Upper lobe of left lung (tissue), 6 donors: ENCODE measurements around the gene TAC4. TPM values are rescaled to one million over a fixed set of nuclear protein-coding genes. Genes with fewer than 3 reads are reported as not detected.
A peak's percentile ranks its signal among the peaks of the same experiment; 100 is the strongest.

ENCODE experiments used
- ATAC-seq, 2 donors: fragments of 200-7000 bp; cut with Tn5 transposase; one replicate each; pipeline ENCODE4 v1.9.1; 2022; ENCODE audit warnings: mild to moderate bottlenecking in 2 of 2, moderate library complexity in 2 of 2; ENCODE audit not compliant: low FRiP score in 2 of 2
- DNase-seq, 2 donors: peaks; one replicate each; pipeline ENCODE4 v3.0.0-alpha.2; 2019 to 2020
- H3K27ac ChIP-seq, 4 donors: fragments of 200-600 bp; sonication (generic); one replicate each; pipeline ENCODE4 v1.5.1; 2016 to 2019
- H3K27me3 ChIP-seq, 4 donors: fragments of 200-600 bp; sonication (generic); one replicate each; pipeline ENCODE4 v1.5.1; 2017 to 2019
- H3K36me3 ChIP-seq, 4 donors: fragments of 200-600 bp; sonication (generic); one replicate each; pipeline ENCODE4 v1.5.1; 2016 to 2019
- H3K4me1 ChIP-seq, 4 donors: fragments of 200-600 bp; sonication (generic); one replicate each; pipeline ENCODE4 v1.5.1; 2018 to 2019
- H3K4me3 ChIP-seq, 4 donors: fragments of 200-600 bp; sonication (generic); one replicate each; pipeline ENCODE4 v1.5.1; 2017 to 2019; ENCODE audit warnings: mild to moderate bottlenecking in 2 of 4, moderate library complexity in 1 of 4
- H3K9me3 ChIP-seq, 4 donors: fragments of 200-600 bp; sonication (generic); one replicate each; pipeline ENCODE4 v1.5.1; 2018 to 2019
- EP300 ChIP-seq, 4 donors: sonication (generic); formaldehyde crosslinking; IDR thresholded peaks; one replicate each; pipeline ENCODE4 v1.5.1; 2017; ENCODE audit warnings: antibody characterized with exemption in 4 of 4, control low read depth in 2 of 4
- POLR2A ChIP-seq, 4 donors: fragments of 450-650 bp; IDR thresholded peaks; one replicate each; pipeline ENCODE4 v1.5.1; 2016 to 2017; ENCODE audit warnings: antibody characterized with exemption in 4 of 4, mild to moderate bottlenecking in 2 of 4
- POLR2AphosphoS5 ChIP-seq, 2 donors: sonication (generic); formaldehyde crosslinking; IDR thresholded peaks; one replicate each; pipeline ENCODE4 v1.5.1; 2017; ENCODE audit warnings: antibody characterized with exemption in 2 of 2
- WGBS, 2 donors: methylation state at CpG; one replicate each; pipeline ENCODE4 v1.1.5; 2017 to 2018; 5-methylcytosine and 5-hydroxymethylcytosine counted together
- total RNA-seq, 6 donors: library from RNA; depleted of rRNA in 4 of 6; stranded (reverse); fragments of >200 nt in 4 of 6; gene quantifications; one replicate each; pipeline versions ENCODE4 v1.1.0 to v1.2.1, GENCODE V29; 2016 to 2021
- TF ChIP-seq, protein P1 (sequence below), 6 experiments: fragments of 450-650 bp in 4 of 6; fragments of 200-600 bp in 2 of 6; sonication (generic) in 2 of 6; IDR thresholded peaks; one replicate each; pipeline ENCODE4 v1.5.1; 2016 to 2019; ENCODE audit warnings: antibody characterized with exemption in 6 of 6
- donor health status: DM: no; HTN: no; CAD: no; lungs with moderate emphysema.
- donor health status: DM: no; HTN: yes; CAD: no; lungs with severe emphysema.

TAC4 gene
- total RNA-seq, 6 donors from 2014 or later, result not detected

GRCh38 chr17:49815761-49816281 lies 32.0 kb downstream of the TAC4 start:
- DNase-seq (no peak), ATAC-seq (peak in 1 of 2 donors; percentile 53)
- H3K9me3 ChIP-seq, result no peaks in the 10 kb centered on the region
- peaks cover 23 to 82% (median 50%) of the 10 kb centered on the region in 4 donors for H3K36me3 ChIP-seq
- 56 to 67% methylated on average over 9 of the region's 9 CpGs for WGBS, 2 donors
- peaks cover 20 to 25% (median 22%) of the 10 kb centered on the region in 4 donors for H3K4me1 ChIP-seq
- H3K4me3 ChIP-seq, result no peak overlapping the region
- H3K27ac ChIP-seq, result peak overlapping the region in 3 of 4 donors; percentile 48 to 75 (median 59)
- no peak for TF ChIP-seq POLR2A (IDR thresholded peaks at IDR 0.05)
- no peaks in the 10 kb centered on the region for H3K27me3 ChIP-seq

GRCh38 chr17:49814781-49815529 lies 32.9 kb downstream of the TAC4 start:
- Histone ChIP-seq H3K4me3 (no peak overlapping the region), H3K27me3 (no peaks in the 10 kb centered on the region), H3K4me1 (peaks cover 14 to 25% (median 19%) of the 10 kb centered on the region in 4 donors), H3K9me3 (no peaks in the 10 kb centered on the region), H3K36me3 (peaks cover 24 to 86% (median 56%) of the 10 kb centered on the region in 4 donors), H3K27ac (peak overlapping the region; percentile 26 to 75 (median 54))
- WGBS, 2 donors, result 74 to 80% methylated on average over 4 of the region's 4 CpGs
- ATAC-seq (no peak), DNase-seq (no peak)
- TF ChIP-seq, protein P1, sequence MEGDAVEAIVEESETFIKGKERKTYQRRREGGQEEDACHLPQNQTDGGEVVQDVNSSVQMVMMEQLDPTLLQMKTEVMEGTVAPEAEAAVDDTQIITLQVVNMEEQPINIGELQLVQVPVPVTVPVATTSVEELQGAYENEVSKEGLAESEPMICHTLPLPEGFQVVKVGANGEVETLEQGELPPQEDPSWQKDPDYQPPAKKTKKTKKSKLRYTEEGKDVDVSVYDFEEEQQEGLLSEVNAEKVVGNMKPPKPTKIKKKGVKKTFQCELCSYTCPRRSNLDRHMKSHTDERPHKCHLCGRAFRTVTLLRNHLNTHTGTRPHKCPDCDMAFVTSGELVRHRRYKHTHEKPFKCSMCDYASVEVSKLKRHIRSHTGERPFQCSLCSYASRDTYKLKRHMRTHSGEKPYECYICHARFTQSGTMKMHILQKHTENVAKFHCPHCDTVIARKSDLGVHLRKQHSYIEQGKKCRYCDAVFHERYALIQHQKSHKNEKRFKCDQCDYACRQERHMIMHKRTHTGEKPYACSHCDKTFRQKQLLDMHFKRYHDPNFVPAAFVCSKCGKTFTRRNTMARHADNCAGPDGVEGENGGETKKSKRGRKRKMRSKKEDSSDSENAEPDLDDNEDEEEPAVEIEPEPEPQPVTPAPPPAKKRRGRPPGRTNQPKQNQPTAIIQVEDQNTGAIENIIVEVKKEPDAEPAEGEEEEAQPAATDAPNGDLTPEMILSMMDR (IDR thresholded peaks at IDR 0.05), result no peak
- no peak for TF ChIP-seq POLR2AphosphoS5 (IDR thresholded peaks at IDR 0.05)
- no peak for TF ChIP-seq EP300 (IDR thresholded peaks at IDR 0.05)
- no peak for TF ChIP-seq POLR2A (IDR thresholded peaks at IDR 0.05)

GRCh38 chr17:49809056-49809455 lies 38.8 kb downstream of the TAC4 start:
- Histone ChIP-seq H3K27ac (no peak overlapping the region), H3K9me3 (no peaks in the 10 kb centered on the region), H3K36me3 (peaks cover 29 to 94% (median 63%) of the 10 kb centered on the region in 4 donors), H3K27me3 (no peaks in the 10 kb centered on the region), H3K4me1 (peaks cover 0 to 7% (median 2%) of the 10 kb centered on the region in 4 donors), H3K4me3 (no peak overlapping the region)
- ATAC-seq, result no peak
- 61 to 63% methylated on average over 4 of the region's 4 CpGs for whole genome bisulfite sequencing, 2 donors
- no peak for DNase-seq
- TF ChIP-seq, protein P1 (IDR thresholded peaks at IDR 0.05), result no peak
- TF ChIP-seq POLR2AphosphoS5 (IDR thresholded peaks at IDR 0.05) (no peak), EP300 (IDR thresholded peaks at IDR 0.05) (no peak), POLR2A (IDR thresholded peaks at IDR 0.05) (no peak)

DNA sequence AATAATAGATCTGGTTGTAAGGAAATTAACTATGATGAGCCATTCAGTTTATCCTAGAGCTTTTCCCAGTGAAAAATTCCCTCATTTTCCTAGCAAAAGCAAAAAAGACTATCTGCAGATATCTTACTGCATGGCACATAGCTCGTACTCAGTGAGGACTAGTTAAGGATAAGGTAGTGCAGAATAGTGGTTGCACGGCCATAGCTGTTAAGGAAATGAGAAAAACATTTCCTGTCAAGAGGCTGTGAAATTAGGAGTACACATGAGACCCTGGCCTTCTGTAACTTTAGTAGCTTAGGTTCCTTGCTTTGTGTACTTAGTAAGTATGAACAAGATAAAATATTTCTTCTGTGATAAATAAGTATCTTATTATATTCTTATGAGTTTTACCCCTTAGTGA lies 49.1 kb downstream of the TAC4 start:
- WGBS, 2 donors, result 62 to 70% methylated on average over 2 of the region's 2 CpGs
- H3K9me3 ChIP-seq, result no peaks in the 10 kb centered on the region
- DNase-seq (no peak), ATAC-seq (no peak)
- peaks cover 26 to 88% (median 65%) of the 10 kb centered on the region in 4 donors for H3K36me3 ChIP-seq
- no peak overlapping the region for H3K27ac ChIP-seq
- peaks cover 0 to 12% (median 3%) of the 10 kb centered on the region in 4 donors for H3K4me1 ChIP-seq
- H3K4me3 ChIP-seq, result no peak overlapping the region
- TF ChIP-seq, protein P1 (IDR thresholded peaks at IDR 0.05), result no peak
- TF ChIP-seq POLR2A (IDR thresholded peaks at IDR 0.05) (no peak), POLR2AphosphoS5 (IDR thresholded peaks at IDR 0.05) (no peak), EP300 (IDR thresholded peaks at IDR 0.05) (no peak)
- H3K27me3 ChIP-seq, result no peaks in the 10 kb centered on the region

GRCh38 chr17:49798182-49798581 lies 49.7 kb downstream of the TAC4 start:
- Histone ChIP-seq H3K4me3 (no peak overlapping the region), H3K4me1 (peaks cover 0 to 16% (median 4%) of the 10 kb centered on the region in 4 donors), H3K27ac (no peak overlapping the region), H3K27me3 (no peaks in the 10 kb centered on the region), H3K36me3 (peaks cover 31 to 89% (median 67%) of the 10 kb centered on the region in 4 donors), H3K9me3 (no peaks in the 10 kb centered on the region)
- DNase-seq, result no peak
- no peak for ATAC-seq
- no peak for TF ChIP-seq EP300 (IDR thresholded peaks at IDR 0.05)
- WGBS, 2 donors, result 92 to 94% methylated on average over 8 of the region's 8 CpGs
